HS-5 (cell line): Measurements from ENCODE around the gene POFUT2.

ENCODE experiments used
- DNase-seq: peaks from one replicate; pipeline ENCODE4 v3.0.0-alpha.2; 2012; ENCODE audit warnings: low read depth

The POFUT2 gene

GRCh38 chr21:45248301-45248892 is 39.3 kb downstream of the POFUT2 start:
- no peak for DNase-seq

DNA sequence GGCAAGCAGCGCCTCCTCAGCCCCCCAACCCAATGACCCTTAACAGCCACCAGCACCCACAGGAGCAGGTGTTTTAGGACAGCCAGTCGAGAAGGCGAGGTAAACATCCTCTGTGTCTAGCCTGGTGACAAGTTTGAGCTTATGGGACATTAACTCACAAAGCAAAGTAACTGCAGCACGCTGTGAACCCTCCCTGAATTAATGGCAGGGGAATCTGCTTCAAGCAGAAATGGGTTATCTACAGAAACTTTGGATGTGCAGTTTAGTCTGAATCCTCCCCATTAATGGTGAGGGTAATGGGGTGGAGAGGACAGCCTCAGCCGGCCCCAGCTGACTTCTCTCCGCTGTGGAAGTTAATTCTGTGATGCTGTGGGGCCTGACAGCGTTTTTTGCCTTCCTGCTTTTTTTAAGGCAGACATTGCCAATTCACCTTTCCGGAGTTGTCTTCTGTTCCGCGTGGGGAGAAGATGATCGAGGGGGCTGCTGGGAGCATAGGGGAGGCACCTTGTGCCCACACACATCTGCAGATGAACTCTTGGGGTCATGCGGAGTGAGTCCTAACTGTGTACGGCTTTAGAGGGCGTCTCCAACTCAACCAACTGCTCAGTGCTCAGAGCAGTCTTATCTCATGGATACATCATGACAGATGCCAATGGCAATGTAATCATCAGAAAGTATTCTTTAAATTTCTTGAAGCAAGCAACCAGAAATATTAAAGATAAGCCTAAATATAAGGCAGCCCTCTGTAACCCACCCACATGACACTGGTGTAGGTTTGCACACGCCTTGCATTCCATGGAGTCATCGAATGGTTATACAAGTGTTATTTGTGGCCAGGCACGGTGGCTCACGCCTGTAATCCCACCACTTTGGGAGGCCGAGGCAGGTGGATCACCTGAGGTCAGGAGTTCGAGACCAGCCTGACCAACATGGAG is 41.0 kb downstream of the POFUT2 start:
- DNase-seq = no peak

GRCh38 chr21:45244799-45245340 is 42.8 kb downstream of the POFUT2 start:
- no peak for DNase-seq

DNA sequence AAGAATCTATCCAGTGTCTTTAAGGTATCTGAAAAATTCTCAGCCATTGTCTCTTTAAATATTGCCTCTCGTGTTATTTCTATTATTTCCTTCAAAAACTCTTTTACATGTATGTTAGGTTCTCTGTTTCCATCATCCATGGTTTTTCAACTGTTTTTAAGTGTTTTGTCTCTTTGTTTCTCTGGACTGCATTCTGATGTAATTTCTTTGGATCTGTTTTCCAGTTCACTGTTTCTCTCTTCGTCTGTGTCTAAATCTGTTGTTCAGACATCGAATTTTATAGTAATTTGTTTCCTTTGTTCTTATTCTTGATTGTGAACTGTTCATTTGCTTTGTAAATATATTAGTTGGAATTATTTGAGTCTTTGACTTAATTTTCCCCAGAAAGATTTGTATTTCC is 44.1 kb downstream of the POFUT2 start:
- DNase-seq = no peak

GRCh38 chr21:45241357-45241756 is 46.3 kb downstream of the POFUT2 start:
- DNase-seq = no peak

DNA sequence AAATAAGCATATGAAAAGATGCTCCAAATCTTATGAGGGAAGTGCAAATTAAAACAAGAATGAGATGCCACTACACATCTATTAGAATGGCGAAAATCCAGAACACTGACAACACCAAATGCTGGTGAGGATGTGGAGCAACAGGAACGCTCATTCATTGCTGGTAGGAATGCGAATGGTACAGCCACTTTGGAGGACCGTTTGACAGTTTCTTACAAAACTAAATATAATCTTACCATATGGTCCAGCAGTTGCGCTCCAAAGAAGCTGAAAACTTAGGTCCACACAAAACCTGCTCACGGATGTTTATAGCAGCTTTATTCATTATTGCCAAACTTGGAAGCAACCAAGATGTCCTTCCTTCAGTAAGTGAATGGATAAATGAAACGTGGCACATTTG is 50.3 kb downstream of the POFUT2 start:
- no peak for DNase-seq

GRCh38 chr21:45236481-45236880 is 51.2 kb downstream of the POFUT2 start:
- no peak for DNase-seq

DNA sequence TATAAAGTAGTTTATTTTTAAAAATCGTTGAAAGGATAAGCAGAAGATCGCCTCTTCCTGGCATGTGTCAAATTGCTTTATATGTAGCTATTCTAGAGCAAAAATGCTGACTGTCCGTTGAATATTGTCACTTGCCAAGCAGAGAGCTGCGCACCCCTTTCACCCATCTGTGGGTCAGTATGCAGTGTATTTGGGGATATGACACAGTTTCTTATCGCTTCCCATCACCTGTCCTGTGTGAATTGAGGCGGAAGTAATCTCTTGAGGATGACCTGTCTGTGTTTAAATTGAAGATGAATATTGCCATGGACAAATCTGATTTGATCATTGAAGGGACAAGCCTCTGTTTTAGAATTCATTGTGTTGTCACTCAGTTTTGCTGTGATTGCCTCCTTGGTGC is 52.2 kb downstream of the POFUT2 start:
- no peak for DNase-seq

DNA sequence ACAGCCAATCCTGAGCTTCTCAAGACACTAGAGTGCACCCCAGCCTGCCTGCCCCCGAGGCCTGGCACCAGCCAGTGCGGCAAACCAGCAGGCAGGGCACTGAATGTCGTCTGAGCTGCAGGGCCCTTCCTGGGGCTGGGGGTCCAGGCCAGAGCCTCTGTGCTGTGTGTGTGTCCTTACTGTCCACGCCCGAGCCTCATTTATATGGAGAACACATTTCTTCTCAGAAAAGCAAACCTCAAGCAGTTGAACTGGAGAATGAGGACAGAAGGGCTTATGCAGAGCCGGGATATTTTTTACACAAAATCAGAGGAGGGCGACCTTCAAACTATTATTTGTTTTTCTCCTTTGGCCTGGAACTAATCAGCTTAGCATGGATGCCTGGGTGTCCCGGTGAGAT is 52.7 kb downstream of the POFUT2 start:
- no peak for DNase-seq

GRCh38 chr21:45234127-45234526 is 53.6 kb downstream of the POFUT2 start:
- no peak for DNase-seq

DNA sequence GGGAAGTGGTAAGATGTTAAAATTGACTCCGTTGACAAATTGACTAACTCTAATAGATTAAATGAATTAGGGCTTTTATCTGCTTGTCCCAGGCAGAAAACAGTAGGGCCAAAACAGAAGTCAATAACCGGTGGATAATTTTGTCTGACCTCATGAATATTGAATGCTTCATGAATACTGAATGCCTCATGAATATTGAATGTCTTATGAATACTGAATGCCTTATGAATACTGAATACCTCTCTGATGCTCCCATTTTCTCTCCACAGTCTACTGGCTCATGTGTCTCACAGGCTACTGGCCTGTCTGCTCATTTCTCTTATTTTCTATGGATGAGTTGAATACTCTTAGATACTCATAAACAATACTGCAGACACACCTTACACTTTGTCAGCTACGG is 56.0 kb downstream of the POFUT2 start:
- no peak for DNase-seq

DNA sequence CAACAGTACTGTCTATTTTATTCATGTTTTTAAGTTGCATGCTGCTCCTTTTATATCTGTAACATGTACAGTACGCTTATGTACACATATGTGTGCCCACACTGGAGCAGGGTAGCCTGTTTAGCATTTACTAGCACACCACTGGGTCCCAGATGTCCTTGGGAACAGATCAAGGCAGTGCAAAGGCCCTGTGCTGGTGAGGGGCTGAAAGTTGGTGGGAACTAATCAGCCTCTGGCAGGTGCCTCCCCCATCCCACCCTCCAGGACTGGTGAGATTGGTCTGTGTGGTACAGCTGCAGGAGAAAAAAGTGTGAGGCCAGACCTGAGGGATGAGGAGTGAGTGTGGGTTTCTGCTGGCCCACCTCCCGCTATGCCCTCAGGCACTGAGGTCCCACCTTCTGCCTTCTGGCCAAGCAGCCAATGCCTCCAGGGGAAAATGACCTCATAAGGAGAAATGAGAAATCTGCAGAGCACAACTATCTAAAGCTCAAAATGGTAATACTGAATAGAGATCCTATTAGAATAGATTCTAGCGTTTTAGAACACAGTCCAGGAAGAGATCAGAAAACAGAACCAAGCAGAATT is 58.9 kb downstream of the POFUT2 start:
- no peak for DNase-seq

DNA sequence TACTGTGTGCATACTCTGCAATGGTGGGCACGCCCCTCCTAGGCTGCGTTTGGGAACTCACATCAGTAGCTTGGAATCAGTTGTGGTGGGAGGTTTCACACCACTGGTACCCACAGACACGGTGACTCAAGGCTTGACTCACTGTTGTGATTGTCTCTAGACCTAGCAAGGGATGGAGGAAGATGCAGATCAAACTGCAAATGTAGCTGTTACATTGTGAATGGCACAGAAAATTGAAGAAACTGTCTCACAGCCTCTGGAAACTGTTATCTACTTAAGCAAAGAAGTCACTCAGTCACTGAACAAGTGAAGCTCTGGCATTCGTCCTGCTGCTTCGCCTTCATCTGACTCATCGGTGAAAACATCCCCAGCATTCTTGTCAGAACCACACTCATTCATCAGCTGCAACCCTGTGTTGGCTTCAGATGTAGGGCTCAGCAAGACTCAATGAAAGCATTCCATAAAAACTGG is 59.5 kb downstream of the POFUT2 start:
- peak; percentile 92 for DNase-seq

- DNase-seq = no peak
Measured at GRCh38 chr21:45227735-45228134, 60.0 kb downstream of the POFUT2 start.

DNA sequence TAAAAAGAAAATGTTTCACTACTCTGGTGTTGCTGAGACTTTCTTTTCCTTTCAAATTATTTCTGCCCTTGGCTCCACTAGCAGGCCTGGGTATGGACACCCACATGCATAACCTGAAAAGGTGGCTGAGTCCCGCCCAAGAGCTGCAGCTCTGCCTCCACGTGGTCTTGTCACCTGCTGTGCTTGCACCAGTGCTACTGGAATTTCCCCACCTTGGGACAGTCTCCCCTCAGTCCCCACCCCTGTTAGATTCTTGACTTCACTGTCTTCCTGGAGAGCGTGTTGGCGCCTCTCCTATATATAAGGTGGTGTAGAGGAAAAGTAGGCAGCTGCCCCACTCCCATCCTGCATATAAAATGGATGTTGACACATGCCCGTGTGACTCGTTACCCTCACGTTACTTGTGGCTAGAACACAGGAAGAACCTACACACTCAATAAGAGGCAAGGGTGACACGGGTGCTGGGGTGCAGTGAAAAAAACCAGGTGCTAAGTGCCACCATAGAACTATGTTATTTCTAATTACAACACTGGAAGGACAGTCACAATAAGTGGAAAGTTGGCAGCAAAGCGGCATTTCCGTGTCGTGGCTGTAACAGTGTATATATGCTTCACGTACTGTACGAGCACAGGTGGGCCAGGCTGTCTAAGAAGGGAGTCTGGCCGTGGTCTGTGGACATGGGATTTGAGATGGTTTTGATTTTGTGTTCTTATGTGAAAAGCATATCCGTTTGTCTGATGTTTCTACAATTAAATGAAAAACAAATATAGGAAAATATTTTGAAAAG is 61.0 kb downstream of the POFUT2 start:
- DNase-seq = peak; percentile 9

- DNase-seq = no peak
Measured at GRCh38 chr21:45225741-45226327, 61.9 kb downstream of the POFUT2 start.

DNA sequence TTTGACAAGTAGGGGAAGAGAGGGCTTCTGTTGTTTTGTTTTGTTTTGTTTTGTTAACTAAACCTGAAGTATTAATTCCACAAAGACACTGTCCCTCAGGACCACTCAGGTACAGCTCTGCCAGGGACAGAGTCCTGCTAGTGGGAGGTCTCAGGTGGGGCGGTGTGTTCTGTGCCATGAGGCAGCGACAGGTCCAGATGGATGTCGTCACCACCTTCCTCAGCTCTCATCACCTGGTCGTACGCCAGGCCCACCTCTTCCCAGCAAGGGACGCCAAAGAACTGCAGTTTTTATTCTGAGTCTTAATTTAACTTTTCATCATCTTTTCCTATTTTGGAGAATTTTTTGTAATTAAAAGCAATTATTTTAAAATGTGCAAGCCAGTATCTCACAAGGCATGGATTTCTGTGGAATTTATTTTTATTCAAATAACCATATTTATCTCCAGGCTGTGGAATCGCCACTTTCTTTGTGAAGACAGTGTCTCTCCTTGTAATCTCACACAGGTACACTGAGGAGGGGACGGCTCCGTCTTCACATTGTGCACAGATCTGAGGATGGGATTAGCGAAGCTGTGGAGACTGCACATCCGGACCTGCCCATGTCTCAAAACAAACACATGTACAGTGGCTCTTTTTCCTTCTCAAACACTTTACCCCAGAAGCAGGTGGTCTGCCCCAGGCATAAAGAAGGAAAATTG is 62.5 kb downstream of the POFUT2 start:
- DNase-seq = no peak

- DNase-seq = no peak
Measured at GRCh38 chr21:45224189-45224938, 63.3 kb downstream of the POFUT2 start.

DNA sequence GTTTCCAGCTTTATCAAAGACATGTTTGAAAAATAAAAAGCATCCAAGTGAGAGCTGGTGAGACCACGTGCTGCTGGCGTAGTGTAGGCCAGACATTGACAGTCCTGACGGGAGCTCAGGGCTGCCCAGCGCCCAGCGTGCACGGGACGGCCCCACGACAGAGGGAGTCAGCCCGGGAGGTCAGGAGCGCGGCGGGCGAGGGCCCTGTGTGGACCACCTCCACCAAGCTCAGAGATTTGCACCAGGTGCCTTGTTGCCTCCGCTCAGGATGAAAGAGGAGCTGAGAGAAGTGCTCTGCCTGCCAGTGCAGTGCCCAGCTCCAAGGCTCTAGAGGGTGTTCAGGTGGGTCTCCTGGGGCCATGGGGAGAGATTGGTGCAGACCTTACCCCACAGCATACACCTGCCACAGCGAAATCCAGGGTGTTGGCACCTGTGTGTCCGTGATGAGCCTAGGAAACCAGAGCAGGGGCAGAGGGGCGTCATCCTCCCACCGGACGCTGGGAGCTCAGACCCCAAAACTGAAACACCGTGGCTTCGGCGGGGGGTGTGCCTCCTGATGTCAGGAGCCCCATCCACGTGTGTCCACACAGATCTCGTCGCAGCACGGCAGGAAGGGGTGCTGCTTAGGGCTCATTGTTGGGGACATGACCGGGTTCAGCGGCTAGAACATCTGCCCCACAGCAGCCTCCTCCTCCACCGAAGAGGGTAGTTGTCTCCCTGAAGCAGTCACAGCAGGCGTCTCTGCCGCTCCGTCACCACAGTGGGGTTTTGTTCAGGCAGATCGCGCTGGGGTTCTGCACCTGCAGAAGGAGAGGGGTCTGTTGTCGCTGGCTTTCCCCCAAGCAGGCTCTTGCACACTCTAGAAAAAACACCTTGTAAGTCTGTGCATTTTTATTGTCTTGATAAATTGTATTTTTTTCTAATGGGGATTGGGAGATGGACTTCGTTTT is 64.2 kb downstream of the POFUT2 start:
- no peak for DNase-seq
